Endothelial cell of umbilical vein (primary cell): ENCODE data around the gene ADGRG3. TPM values are rescaled to one million over a fixed set of nuclear protein-coding genes. Genes with fewer than 3 reads are reported as not detected.

Experiments
- BruUV-seq: library from RNA; stranded (reverse); fragments of 400-500 nt; replicated peaks from 2 replicates; lab custom pipeline; 2021; lab: Mats Ljungman, UMichigan
- CTCF ChIA-PET: fragments of 300-600, 350-600 bp; sonication (Branson Sonifier 250); formaldehyde crosslinking; loops from one replicate; lab custom pipeline; 2021; ENCODE audit warnings: antibody characterized with exemption, inconsistent platforms; lab: Charles Lee
- POLR2A ChIA-PET: fragments of 300-600, 350-600 bp; sonication (Branson Sonifier 250); formaldehyde crosslinking; loops from one replicate; lab custom pipeline; 2021; ENCODE audit warnings: antibody characterized with exemption, inconsistent platforms; lab: Charles Lee
- DNase-seq: peaks from one replicate; pipeline ENCODE4 v3.0.0-alpha.2; 2011; ENCODE audit warnings: low read depth, low spot score
- FAIRE-seq: peaks from 2 replicates; lab custom pipeline; 2011; peaks lifted over from hg19 to GRCh38; lab: Jason Lieb, UNC
- H2AFZ ChIP-seq: 2 replicates; pipeline ENCODE4 v1.6.0; 2012; ENCODE audit warnings: low read depth, low read length, control low read depth, inconsistent platforms
- H3K27ac ChIP-seq: 2 replicates; pipeline ENCODE4 v1.5.1; 2011; ENCODE audit warnings: low read depth, mild to moderate bottlenecking, control low read depth, low read length, moderate library complexity; ENCODE audit not compliant: insufficient read depth
- H3K27me3 ChIP-seq, 2 experiments: 2 replicates each; pipeline versions ENCODE4 v1.6.0 to v1.6.1; 2011; ENCODE audit warnings: low read length in 2 of 2, mixed read lengths in 1 of 2; ENCODE audit not compliant: control insufficient read depth in 2 of 2, insufficient read depth in 2 of 2
- H3K36me3 ChIP-seq, 2 experiments: 2 replicates in 1 of 2; 3 replicates in 1 of 2; pipeline ENCODE4 v1.5.1; 2011; ENCODE audit warnings: low read length in 2 of 2, mild to moderate bottlenecking in 1 of 2, moderate library complexity in 1 of 2; ENCODE audit not compliant: control insufficient read depth in 2 of 2, insufficient read depth in 2 of 2; ENCODE audit errors: extremely low read depth in 1 of 2
- H3K4me1 ChIP-seq: 3 replicates; pipeline ENCODE4 v1.5.1; 2011; ENCODE audit warnings: mild to moderate bottlenecking, low read length; ENCODE audit not compliant: control insufficient read depth, insufficient read depth; ENCODE audit errors: extremely low read depth
- H3K4me2 ChIP-seq: 2 replicates; pipeline ENCODE4 v1.6.1; 2011; ENCODE audit warnings: low read length, control low read depth, mixed read lengths; ENCODE audit not compliant: insufficient read depth
- H3K4me3 ChIP-seq, 3 experiments: fragments of 200-600 bp in 1 of 3; sonication (generic), shearing (Covaris generic) in 1 of 3; replicated peaks in 1 of 3; 2 replicates each; pipeline ENCODE4 v1.5.1; 2011 to 2016; ENCODE audit warnings: control low read depth in 3 of 3, low read length in 3 of 3, mild to moderate bottlenecking in 2 of 3, inconsistent platforms in 1 of 3, low read depth in 1 of 3, moderate library complexity in 1 of 3; ENCODE audit not compliant: insufficient read depth in 1 of 3
- H3K79me2 ChIP-seq: 2 replicates; pipeline ENCODE4 v1.6.0; 2012; ENCODE audit warnings: low read length, inconsistent platforms; ENCODE audit not compliant: control insufficient read depth, insufficient read depth
- H3K9ac ChIP-seq: replicated peaks from 2 replicates; pipeline ENCODE3; 2011; ENCODE audit warnings: low read length, control low read depth; ENCODE audit not compliant: insufficient read depth; ENCODE audit errors: extremely low read depth
- H3K9me1 ChIP-seq: replicated peaks from 3 replicates; pipeline ENCODE4 v1.6.0; 2011; ENCODE audit warnings: mild to moderate bottlenecking, low read length; ENCODE audit not compliant: control insufficient read depth, insufficient read depth; ENCODE audit errors: extremely low read depth
- H3K9me3 ChIP-seq: replicated peaks from 2 replicates; pipeline ENCODE4 v1.5.1; 2012; ENCODE audit warnings: low read length, inconsistent platforms; ENCODE audit not compliant: control insufficient read depth, insufficient read depth
- H4K20me1 ChIP-seq: replicated peaks from 2 replicates; pipeline ENCODE3; 2011; ENCODE audit warnings: mild to moderate bottlenecking, low read length; ENCODE audit not compliant: control insufficient read depth, insufficient read depth; ENCODE audit errors: extremely low read depth
- CTCF ChIP-seq, 2 donors: IDR thresholded peaks; 1 replicate in 1 of 2; 2 replicates in 1 of 2; pipeline ENCODE4 v1.5.1; 2011; ENCODE audit warnings: low read length in 2 of 2, mild to moderate bottlenecking in 2 of 2, moderate library complexity in 2 of 2, control low read depth in 1 of 2, inconsistent platforms in 1 of 2, low read depth in 1 of 2; ENCODE audit not compliant: insufficient read depth in 1 of 2; ENCODE audit errors: extremely low read depth in 1 of 2
- EZH2 ChIP-seq: IDR thresholded peaks from 2 replicates; pipeline ENCODE4 v1.6.1; 2012; ENCODE audit warnings: borderline replicate concordance, low read depth, mild to moderate bottlenecking, moderate library complexity, low read length, inconsistent platforms; ENCODE audit not compliant: severe bottlenecking
- FOS ChIP-seq: IDR thresholded peaks from 2 replicates; pipeline ENCODE4 v1.6.1; 2011; ENCODE audit warnings: mild to moderate bottlenecking, low read length, moderate library complexity, borderline replicate concordance; ENCODE audit not compliant: insufficient read depth
- GATA2 ChIP-seq: IDR thresholded peaks from 2 replicates; pipeline ENCODE4 v1.7.0; 2011; ENCODE audit warnings: low read depth, mild to moderate bottlenecking, moderate library complexity, mixed read lengths, low read length; ENCODE audit not compliant: insufficient read length, insufficient read depth
- JUN ChIP-seq: IDR thresholded peaks from 2 replicates; pipeline ENCODE4 v1.6.1; 2011; ENCODE audit warnings: borderline replicate concordance, low read depth; ENCODE audit not compliant: insufficient read length, insufficient read depth
- MAX ChIP-seq: IDR thresholded peaks from 2 replicates; pipeline ENCODE4 v1.6.1; 2011; ENCODE audit not compliant: insufficient read depth, insufficient read length
- MYC ChIP-seq: IDR thresholded peaks from one replicate; pipeline ENCODE4 v1.6.1; 2011; ENCODE audit warnings: mild to moderate bottlenecking, low read depth, low read length
- POLR2A ChIP-seq: IDR thresholded peaks from 2 replicates; pipeline ENCODE4 v1.6.1; 2012; ENCODE audit warnings: low read depth, mild to moderate bottlenecking, control low read depth, low read length
- POLR2AphosphoS5 ChIP-seq: IDR thresholded peaks from 2 replicates; pipeline ENCODE4 v1.6.1; 2012; ENCODE audit warnings: low read depth, mild to moderate bottlenecking, control low read depth, low read length, moderate library complexity; ENCODE audit not compliant: insufficient read depth
- dilution Hi-C: fragments of 300-500 bp; cut with MboI; formaldehyde crosslinking; loops from one replicate; pipeline ENCODE4 v1.15.0; 2019; ENCODE audit warnings: low sequenced_read_pairs; ENCODE audit not compliant: extremely low pct_ligation_motif_present
- intact Hi-C: fragments of 100-400 bp; cut with micrococcal nuclease; formaldehyde crosslinking; loops from one replicate; pipeline ENCODE4 v1.10.0; 2022
- polyA plus RNA-seq, 4 experiments: library from polyadenylated mRNA; depleted of rRNA in 3 of 4; stranded (reverse) in 3 of 4; unstranded in 1 of 4; fragments of >200 nt; gene quantifications; 2 replicates each; pipeline versions ENCODE4 v1.2.1 to v1.2.3, GENCODE V29; 2011 to 2012; ENCODE audit warnings: missing spikeins in 1 of 4
- total RNA-seq: library from RNA; stranded (reverse); gene quantifications from 2 replicates; pipeline ENCODE4 v1.2.3, GENCODE V29; 2021

The ADGRG3 gene
- total and polyA plus RNA-seq, 2 donors (not counting 3 experiments of a cell fraction or from before 2014, with no cell fraction given): not detected

GRCh38 chr16:57643147-57643874 lies 24.8 kb upstream of the ADGRG3 start:
- dilution Hi-C loops (no loop called here), intact Hi-C loops (loop anchor here (10.0 kb wide), 1 partner anchor 169 kb away; no protein-coding TSS in a partner anchor)
- FAIRE-seq: no peak
- Histone ChIP-seq H3K27me3 (no peaks in the 10 kb centered on the region), H3K4me3 (no peak overlapping the region), H3K36me3 (no peaks in the 10 kb centered on the region), H3K4me1 (peaks cover 36% of the 10 kb centered on the region), H3K4me2 (no peak overlapping the region), H2AFZ (no peak overlapping the region), H3K9me3 (no peaks in the 10 kb centered on the region), H3K9me1 (no peaks in the 10 kb centered on the region), H3K9ac (no peak overlapping the region), H3K27ac (no peak overlapping the region), H4K20me1 (no peaks in the 10 kb centered on the region), H3K79me2 (peaks cover 10% of the 10 kb centered on the region)
- TF ChIP-seq CTCF (IDR thresholded peaks at IDR 0.05; ENCODE audit: extremely low read depth in 1 of 2, insufficient read depth in 1 of 2, low read depth in 1 of 2, low read length in 2 of 2) (no peak), MAX (no peak), GATA2 (no peak), POLR2AphosphoS5 (no peak), MYC (no peak), JUN (no peak), POLR2A (no peak), EZH2 (no peak), FOS (no peak)
- ChIA-PET POLR2A (interaction anchor here (1.3 kb wide), 1 partner anchor 15 kb away, joined by 9 read pairs; the partner anchor contains the start of gene ADGRG1), CTCF (interaction anchor here (0.6 to 1.9 kb wide), 10 partner anchors 9 to 52 kb away, joined by 3 to 11 read pairs (median 4); partner anchors contain the start of gene ADGRG1)
- DNase-seq: peak; percentile 24
- no TSS peak for BruUV-seq
